MM.1S (cell line): ENCODE results near the gene ARL5C.
"Not testable (repeated sequence)": the region's sequence is repeated elsewhere in the genome, so short reads cannot be mapped to it uniquely, and the experiment has no call there.

Experiments
- DNase-seq: peaks from one replicate; pipeline ENCODE4 v3.0.0-alpha.2; 2015
- H2AFZ ChIP-seq: fragments of 300-600 bp; sonication (generic); 2 replicates; pipeline ENCODE4 v1.6.0; 2016; ENCODE audit warnings: antibody characterized with exemption, low read length
- H3F3A ChIP-seq: fragments of 300-600 bp; sonication (generic); 2 replicates; pipeline ENCODE4 v1.6.1; 2016; ENCODE audit warnings: mild to moderate bottlenecking, antibody characterized with exemption, low read length, moderate library complexity, mixed read lengths; ENCODE audit not compliant: insufficient read depth
- H3K27ac ChIP-seq: fragments of 300-600 bp; sonication (generic); 2 replicates; pipeline ENCODE4 v1.5.1; 2016; ENCODE audit warnings: mild to moderate bottlenecking, low read length
- H3K27me3 ChIP-seq: fragments of 300-600 bp; sonication (generic); replicated peaks from 2 replicates; pipeline ENCODE4 v1.6.0; 2016; ENCODE audit warnings: low read length; ENCODE audit not compliant: insufficient read depth
- H3K36me3 ChIP-seq: fragments of 300-600 bp; sonication (generic); replicated peaks from 2 replicates; pipeline ENCODE4 v1.6.1; 2016; ENCODE audit warnings: mild to moderate bottlenecking, low read length, mixed read lengths; ENCODE audit not compliant: insufficient read depth
- H3K4me1 ChIP-seq: fragments of 300-600 bp; sonication (generic); 2 replicates; pipeline ENCODE4 v1.6.1; 2016; ENCODE audit warnings: low read length, mixed read lengths
- H3K4me2 ChIP-seq: fragments of 300-600 bp; sonication (generic); 2 replicates; pipeline ENCODE4 v1.6.0; 2016; ENCODE audit warnings: low read depth, low read length
- H3K4me3 ChIP-seq: fragments of 300-600 bp; sonication (generic); 2 replicates; pipeline ENCODE4 v1.5.1; 2016; ENCODE audit warnings: low read length, mixed read lengths
- H3K79me2 ChIP-seq: fragments of 300-600 bp; sonication (generic); 2 replicates; pipeline ENCODE4 v1.6.1; 2016; ENCODE audit warnings: mixed run types, low read length, mixed read lengths
- H3K9ac ChIP-seq: fragments of 300-600 bp; sonication (generic); 2 replicates; pipeline ENCODE4 v1.6.1; 2016; ENCODE audit warnings: low read length, mixed read lengths
- H3K9me2 ChIP-seq: fragments of 300-600 bp; sonication (generic); replicated peaks from 2 replicates; pipeline ENCODE4 v1.6.1; 2016; ENCODE audit warnings: mild to moderate bottlenecking, low read length, mixed read lengths; ENCODE audit not compliant: insufficient read depth
- H3K9me3 ChIP-seq: fragments of 300-600 bp; sonication (generic); replicated peaks from 2 replicates; pipeline ENCODE4 v1.6.1; 2016; ENCODE audit warnings: mild to moderate bottlenecking, low read length, mixed read lengths; ENCODE audit not compliant: insufficient read depth
- H4K20me1 ChIP-seq: fragments of 300-600 bp; sonication (generic); 2 replicates; pipeline ENCODE4 v1.6.1; 2016; ENCODE audit warnings: mild to moderate bottlenecking, low read length, moderate library complexity, mixed read lengths; ENCODE audit not compliant: insufficient read depth
- CTCF ChIP-seq: fragments of 300-600 bp; sonication (generic); IDR thresholded peaks from 2 replicates; pipeline ENCODE4 v1.5.1; 2016; ENCODE audit warnings: antibody characterized with exemption, low read length, mixed read lengths
- EZH2 ChIP-seq: fragments of 300-600 bp; sonication (generic); optimal IDR thresholded peaks from 2 replicates; pipeline ENCODE3; 2017; ENCODE audit warnings: low read depth, mild to moderate bottlenecking, antibody characterized with exemption, low read length, mixed read lengths
- EZH2phosphoT487 ChIP-seq: fragments of 300-600 bp; sonication (generic); IDR thresholded peaks from 2 replicates; pipeline ENCODE4 v1.6.1; 2018; ENCODE audit warnings: antibody characterized with exemption, low read length

The ARL5C gene

DNA sequence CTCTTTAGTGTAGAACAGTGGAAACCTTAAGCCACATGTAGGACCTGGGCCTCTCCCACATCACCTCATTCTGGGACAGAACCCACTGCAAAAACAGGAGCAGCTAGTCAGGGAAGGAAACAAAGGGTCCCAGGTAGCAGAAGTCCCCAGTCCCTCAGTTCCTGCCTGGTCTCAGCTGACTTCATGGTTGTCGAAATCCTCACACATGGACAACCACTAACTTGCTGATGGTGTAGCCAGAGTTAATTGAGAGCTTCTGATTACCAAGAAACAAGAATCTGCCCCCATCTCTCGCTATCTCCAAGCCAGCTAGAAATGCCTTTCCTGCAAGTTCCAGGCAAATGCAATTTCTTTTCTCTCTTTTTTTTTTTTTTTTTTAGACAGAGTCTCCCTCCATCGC lies 3.6 kb upstream of the ARL5C start:
- Histone ChIP-seq H3K4me3 (no peak overlapping the region), H3K9me2 (no peaks in the 10 kb centered on the region), H3K9ac (no peak overlapping the region), H3K27ac (no peak overlapping the region), H3K27me3 (no peaks in the 10 kb centered on the region), H3F3A (peaks cover 20% of the 10 kb centered on the region), H3K36me3 (no peaks in the 10 kb centered on the region), H3K4me2 (no peak overlapping the region), H4K20me1 (no peaks in the 10 kb centered on the region), H3K9me3 (no peaks in the 10 kb centered on the region), H2AFZ (no peak overlapping the region), H3K4me1 (peaks cover 24% of the 10 kb centered on the region), H3K79me2 (no peaks in the 10 kb centered on the region)
- TF ChIP-seq CTCF (no peak), EZH2phosphoT487 (no peak), EZH2 (no peak)
- no peak for DNase-seq

- Histone ChIP-seq H3F3A (peaks cover 20% of the 10 kb centered on the region), H3K27me3 (no peaks in the 10 kb centered on the region), H3K9ac (no peak overlapping the region), H3K79me2 (no peaks in the 10 kb centered on the region), H3K4me2 (no peak overlapping the region), H3K27ac (no peak overlapping the region), H2AFZ (no peak overlapping the region), H3K9me3 (no peaks in the 10 kb centered on the region), H3K9me2 (no peaks in the 10 kb centered on the region), H3K36me3 (no peaks in the 10 kb centered on the region), H4K20me1 (no peaks in the 10 kb centered on the region), H3K4me1 (peaks cover 25% of the 10 kb centered on the region), H3K4me3 (no peak overlapping the region)
- TF ChIP-seq EZH2phosphoT487 (no peak), EZH2 (no peak), CTCF (no peak)
- DNase-seq, result no peak
Measured at GRCh38 chr17:39169101-39169500, 3.1 kb upstream of the ARL5C start.

DNA sequence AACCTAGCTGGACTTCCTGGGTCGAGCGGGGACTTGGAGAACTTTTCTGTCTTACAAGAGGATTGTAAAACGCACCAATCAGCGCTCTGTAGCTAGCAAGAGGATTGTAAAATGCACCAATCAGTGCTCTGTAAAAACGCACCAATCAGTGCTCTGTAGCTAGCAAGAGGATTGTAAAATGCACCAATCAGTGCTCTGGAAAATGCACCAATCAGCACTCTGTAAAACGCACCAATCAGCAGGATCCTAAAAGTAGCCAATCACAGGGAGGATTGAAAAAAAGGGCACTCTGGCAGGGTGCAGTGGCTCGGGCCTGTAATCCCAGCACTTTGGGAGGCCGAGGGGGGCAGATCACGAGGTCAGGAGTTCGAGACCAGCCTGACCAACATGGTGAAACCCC lies 2.5 kb upstream of the ARL5C start:
- H3K27me3 ChIP-seq, H2AFZ ChIP-seq, H3K36me3 ChIP-seq, H3K27ac ChIP-seq, H3K4me3 ChIP-seq, H4K20me1 ChIP-seq, H3K4me2 ChIP-seq, H3K9me3 ChIP-seq, DNase-seq, H3K79me2 ChIP-seq, H3K9ac ChIP-seq, H3K9me2 ChIP-seq: not testable (repeated sequence)
- Histone ChIP-seq H3F3A (peaks cover 17% of the 10 kb centered on the region), H3K4me1 (peaks cover 22% of the 10 kb centered on the region)

DNA sequence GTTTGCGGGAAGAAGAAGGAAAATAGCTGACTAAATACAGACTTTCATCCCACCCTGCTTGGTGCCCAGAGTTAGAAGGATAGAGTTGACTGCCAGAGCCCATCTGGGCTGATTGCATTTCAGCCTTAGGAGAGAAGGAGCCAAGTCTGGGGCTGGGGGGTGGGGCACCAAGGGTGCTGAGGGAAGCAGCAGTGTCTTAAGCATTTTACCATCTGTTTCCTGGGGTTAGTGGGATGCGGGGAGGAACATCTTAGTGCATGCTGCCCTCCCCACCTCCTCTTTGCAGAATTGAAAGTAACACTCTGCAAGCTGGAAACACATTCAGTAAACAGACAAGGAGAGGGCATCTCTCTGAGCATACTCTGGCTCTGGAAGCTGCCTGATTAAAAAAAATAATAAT lies 1.5 kb upstream of the ARL5C start:
- Histone ChIP-seq H3K79me2 (no peaks in the 10 kb centered on the region), H3K4me2 (peak overlapping the region; percentile 48)

More for the DNA sequence above, 1.5 kb upstream of the ARL5C start:
- H4K20me1 ChIP-seq, result no peaks in the 10 kb centered on the region
- peaks cover 13% of the 10 kb centered on the region; the same call in 1 of the 2 replicates for H3F3A ChIP-seq
- H3K27ac ChIP-seq, result no peak overlapping the region
- H3K9me2 ChIP-seq, result no peaks in the 10 kb centered on the region
- no peaks in the 10 kb centered on the region for H3K9me3 ChIP-seq
- no peaks in the 10 kb centered on the region for H3K27me3 ChIP-seq
- H3K9ac ChIP-seq, result no peak overlapping the region
- no peaks in the 10 kb centered on the region for H3K36me3 ChIP-seq
- peaks cover 16% of the 10 kb centered on the region for H3K4me1 ChIP-seq
- no peak overlapping the region for H3K4me3 ChIP-seq
- DNase-seq, result peak; percentile 71
- H2AFZ ChIP-seq, result 0 out of 2 replicates have a peak overlapping the region, but pooled peaks have one; percentile 12
- TF ChIP-seq CTCF, result no peak
- no peak for TF ChIP-seq EZH2
- no peak for TF ChIP-seq EZH2phosphoT487
